Stimulated activated CD8-positive, alpha-beta memory T cell treated with anti-CD3 and anti-CD28 coated beads, Interleukin-7, amount 100 ng/mL, for 48 hours (primary cell): ENCODE measurements around the gene LDLRAD4.
A peak's percentile ranks its signal among the peaks of the same experiment; 100 is the strongest.

ENCODE experiments used
- DNase-seq, 2 donors: peaks; one replicate each; pipeline ENCODE4 v3.0.0-alpha.2; 2020; ENCODE audit warnings: low read depth in 1 of 2; ENCODE audit errors: extremely low read depth in 1 of 2

The LDLRAD4 gene

GRCh38 chr18:13280070-13280795 is 61.7 kb downstream of the LDLRAD4 start:
- DNase-seq: no peak

DNA sequence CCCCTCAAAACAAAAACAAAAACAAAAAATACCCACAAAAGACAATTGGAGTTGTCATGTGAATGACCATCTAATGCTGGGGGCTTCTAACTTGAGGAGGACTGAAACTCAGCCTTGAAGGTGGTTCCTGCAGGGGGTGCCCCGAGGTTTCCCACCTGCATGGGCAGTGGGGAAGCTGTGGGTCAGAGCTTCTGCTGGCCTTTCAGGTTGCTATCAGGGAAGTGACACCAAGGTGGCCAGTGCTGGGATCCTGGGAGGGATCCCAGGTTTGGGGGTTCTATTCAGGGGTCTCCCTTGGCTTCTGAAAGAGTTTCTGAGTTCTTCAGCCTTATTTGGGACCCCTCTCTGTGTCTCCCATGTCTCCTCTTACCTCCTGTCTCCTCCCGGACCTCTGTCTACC is 62.8 kb downstream of the LDLRAD4 start:
- no peak for DNase-seq

DNA sequence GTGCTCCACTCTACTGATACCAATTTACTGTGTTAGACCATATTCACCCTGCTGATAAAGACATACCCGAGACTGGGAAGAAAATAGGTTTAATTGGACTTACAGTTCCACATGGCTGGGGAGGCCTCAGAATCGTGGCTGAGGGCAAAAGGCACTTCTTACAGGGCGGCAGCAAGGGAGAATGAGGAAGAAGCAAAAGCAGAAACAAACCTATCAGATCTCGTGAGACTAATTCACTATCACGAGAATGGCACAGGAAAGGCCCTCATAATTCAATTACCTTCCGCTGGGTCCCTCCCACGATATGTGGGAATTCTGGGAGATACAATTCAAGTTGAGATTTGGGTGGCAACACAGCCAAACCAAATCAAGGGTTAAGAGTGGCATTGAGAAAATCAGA is 65.2 kb downstream of the LDLRAD4 start:
- no peak for DNase-seq

DNA sequence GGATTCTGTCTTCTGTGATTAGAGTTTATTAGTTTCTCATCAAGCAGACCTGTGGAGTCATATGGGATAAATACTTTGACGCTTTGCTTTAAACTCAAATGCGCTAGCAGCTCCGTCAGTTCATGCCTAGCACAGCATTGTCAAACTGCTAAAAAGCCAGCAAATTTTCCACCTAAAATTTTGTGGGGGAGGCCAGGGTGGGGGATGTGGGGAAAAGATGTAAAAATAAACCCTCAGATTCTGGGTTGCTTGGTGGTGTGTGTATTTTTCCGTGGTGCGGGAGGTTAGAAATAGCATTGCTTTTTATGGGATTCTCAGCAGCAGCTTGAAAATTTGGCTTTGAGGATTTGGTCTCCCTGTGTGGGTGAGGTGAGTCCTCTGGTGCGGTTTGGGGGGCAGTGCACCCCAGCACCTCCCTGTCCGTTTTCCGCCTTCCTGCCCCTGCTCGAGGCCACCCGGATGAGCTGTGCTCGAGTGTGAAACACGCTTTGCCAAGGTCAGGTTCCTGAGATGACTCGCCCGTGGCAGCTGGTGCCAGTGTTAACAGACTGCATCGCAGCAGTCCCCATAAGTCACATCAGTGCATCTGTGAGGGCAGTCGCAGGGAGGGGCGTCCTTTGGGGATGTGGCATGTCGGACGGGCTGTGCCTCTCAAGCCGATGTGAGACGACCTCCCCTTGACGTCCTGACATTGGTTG is 65.9 kb downstream of the LDLRAD4 start:
- DNase-seq: peak in 1 of 2 donors; percentile 57

GRCh38 chr18:13285874-13286273 is 67.3 kb downstream of the LDLRAD4 start:
- DNase-seq: no peak

DNA sequence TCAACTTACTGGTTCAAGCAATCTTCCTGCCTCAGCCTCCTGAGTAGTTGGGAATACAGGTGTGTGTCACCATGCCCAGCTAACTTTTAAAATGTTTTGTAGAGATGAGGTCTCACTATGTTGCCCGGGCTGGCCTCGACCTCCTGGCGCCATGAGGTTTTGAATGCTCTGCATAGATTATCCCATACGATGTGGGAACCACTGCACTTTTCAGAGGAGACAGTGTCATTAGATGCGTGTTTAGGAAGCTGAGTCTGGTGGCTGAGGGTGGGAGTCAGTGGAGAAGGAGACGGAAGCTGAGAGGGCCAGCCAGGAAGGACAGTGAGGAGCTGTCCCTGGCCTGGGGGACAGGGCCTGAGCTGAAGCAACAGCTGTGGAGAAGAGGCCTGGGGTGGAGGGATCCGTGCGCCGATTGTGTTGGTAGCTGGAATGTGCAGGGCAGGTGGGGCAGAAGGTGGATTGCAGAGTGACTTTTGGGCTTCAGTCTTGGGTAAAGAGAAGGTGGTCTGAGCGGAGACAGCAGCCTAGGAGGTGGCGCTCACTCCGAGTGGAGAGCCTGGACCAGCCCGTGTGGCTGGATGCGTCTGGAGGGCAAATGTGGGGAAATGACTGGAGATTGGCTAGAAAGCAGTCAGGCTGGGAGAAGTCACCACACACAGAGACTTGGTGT is 68.0 kb downstream of the LDLRAD4 start:
- no peak for DNase-seq

DNA sequence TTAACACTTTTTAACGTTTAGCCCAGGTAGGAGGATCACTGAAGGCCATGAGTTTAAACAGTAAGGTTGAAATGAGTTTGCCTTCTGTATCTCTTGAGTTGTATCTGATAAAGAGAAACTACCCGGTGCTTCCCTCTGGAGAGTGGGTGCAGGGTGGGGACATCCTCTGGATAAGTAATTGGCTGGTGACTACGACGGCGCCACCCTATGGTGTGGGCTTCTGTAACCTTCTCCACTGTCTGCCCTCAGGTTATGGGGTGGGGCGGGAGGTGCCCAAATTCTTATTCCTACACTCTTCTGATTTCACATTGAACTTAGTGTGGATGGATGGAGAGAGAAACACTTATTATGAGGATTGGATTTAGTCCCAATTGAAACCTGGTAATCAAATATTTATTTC is 68.8 kb downstream of the LDLRAD4 start:
- DNase-seq: no peak

GRCh38 chr18:13288509-13289133 is 70.1 kb downstream of the LDLRAD4 start:
- peak in 1 of 2 donors; percentile 55 for DNase-seq

- DNase-seq: no peak
Measured at GRCh38 chr18:13289481-13290205, 71.1 kb downstream of the LDLRAD4 start.

DNA sequence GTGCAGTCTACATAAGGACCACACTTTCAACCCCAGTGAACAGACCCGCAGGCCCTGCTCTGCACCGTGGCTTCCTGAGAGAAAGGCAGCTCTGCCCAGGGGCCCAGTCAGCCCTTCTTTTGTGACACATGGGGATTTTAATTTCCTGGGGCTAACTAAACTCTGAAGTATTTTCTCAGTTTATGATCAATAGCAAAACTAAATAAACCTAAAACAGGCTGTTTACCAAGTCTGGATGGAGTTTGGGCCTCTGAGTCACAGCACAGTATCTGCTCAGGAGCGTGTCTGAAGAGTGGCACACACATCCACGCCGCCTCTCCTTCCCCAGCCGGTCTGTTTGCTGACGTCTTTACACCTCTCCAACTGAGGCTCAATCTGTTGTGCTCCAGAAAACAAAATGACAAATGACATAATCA is 72.3 kb downstream of the LDLRAD4 start:
- DNase-seq: peak in 1 of 2 donors; percentile 47

GRCh38 chr18:13291299-13291698 is 72.7 kb downstream of the LDLRAD4 start:
- DNase-seq: no peak

GRCh38 chr18:13291745-13292447 is 73.3 kb downstream of the LDLRAD4 start:
- DNase-seq: no peak

DNA sequence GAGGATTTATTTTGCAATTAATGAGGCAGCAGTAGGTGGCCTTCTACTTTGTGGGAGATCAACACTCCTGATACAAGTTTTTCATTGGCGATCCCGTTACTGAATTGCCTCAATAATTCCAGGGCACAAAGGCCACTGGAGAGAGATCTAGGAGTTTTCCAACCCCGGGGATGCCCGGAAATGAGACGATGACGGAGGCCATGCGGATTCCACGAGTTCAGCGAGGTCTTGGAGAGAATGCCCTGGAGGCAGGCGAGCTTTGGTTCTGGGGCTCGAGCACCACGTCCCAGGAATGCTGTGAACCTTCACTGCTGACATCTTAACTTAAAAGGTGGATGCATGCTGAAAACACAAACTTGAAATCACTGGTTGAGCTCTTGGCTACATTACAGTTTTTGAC is 74.2 kb downstream of the LDLRAD4 start:
- no peak for DNase-seq

- DNase-seq: no peak
Measured at GRCh38 chr18:13294309-13294708, 75.7 kb downstream of the LDLRAD4 start.

DNA sequence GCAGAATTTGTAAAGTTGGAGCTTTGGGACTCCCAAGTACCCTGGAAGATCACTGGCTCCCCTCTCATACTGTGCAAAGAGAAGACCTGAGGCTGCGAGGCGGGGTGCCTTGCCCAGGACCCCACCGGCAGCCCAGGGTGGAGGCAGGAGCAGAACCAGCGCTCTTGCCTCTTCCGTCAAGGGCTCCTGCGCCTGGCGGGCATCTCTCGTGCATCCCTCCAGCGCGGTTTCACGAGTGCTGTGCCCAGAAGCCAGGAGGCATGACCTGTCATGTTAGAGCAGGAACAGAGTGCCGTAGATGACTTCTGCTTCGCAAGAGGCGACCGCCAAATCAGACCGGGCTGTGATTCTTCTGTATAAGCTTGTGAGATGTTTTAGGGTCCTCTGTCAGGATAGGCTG is 77.3 kb downstream of the LDLRAD4 start:
- DNase-seq: no peak

DNA sequence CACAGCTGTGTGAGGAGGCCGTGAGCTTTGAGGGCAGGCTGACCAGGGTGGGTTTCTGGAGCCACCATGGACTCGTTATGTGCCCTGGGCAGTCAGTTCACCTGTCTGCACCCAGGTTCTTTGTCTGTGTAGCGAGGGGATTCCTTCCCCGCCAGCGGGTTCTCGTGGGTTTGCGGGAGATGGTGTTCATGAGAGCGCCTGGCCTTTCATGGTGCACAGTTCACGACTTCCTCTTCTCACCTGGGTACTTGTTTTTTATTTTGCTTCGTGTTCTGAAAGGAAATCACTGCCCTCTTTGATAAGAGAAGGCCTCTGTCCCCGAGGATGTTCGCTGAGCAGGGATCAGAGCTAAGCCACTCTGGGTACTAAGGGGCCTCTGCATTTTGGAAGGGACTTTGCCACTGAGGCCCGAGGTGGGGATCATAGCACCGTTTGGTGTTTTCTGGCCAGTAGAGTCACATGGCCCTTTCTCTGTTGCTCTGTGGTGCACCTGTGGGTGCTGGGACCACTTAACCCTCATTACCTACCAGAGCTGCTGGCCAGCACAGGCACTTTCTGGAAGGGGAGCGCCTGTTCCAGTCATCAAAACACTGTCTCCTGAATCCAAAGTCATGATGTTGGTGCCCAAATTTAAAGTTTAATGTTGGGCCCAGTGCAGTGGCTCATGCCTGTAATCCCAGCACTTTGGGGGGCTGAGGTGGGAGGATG is 78.5 kb downstream of the LDLRAD4 start:
- DNase-seq: no peak

GRCh38 chr18:13298262-13298661 is 79.7 kb downstream of the LDLRAD4 start:
- no peak for DNase-seq

GRCh38 chr18:13300029-13300428 is 81.5 kb downstream of the LDLRAD4 start:
- no peak for DNase-seq

- no peak for DNase-seq
Measured at GRCh38 chr18:13300796-13301195, 82.2 kb downstream of the LDLRAD4 start.

DNA sequence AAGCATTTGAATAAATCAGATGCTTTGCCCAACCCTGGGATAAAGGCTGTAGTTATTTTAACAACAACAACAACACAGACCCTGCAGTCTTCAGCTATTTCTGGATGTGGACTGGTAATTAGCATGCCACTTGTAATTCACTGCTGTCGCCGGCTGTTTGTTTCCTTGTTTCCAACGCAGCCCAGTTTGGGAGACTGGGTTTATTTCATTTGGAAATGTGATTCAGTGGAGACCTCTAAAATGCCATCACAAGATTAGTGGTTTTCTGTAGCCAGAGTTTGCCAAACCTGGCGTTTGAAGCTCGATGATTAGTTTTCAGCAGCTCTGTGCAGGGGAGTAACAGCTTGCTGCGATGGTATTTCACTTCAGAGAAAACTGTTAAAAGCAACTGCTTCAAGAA is 83.5 kb downstream of the LDLRAD4 start:
- DNase-seq: no peak
